A204.1 (cell line): ENCODE data around the gene OBSCN.

Experiments
- FAIRE-seq: peaks from 2 replicates; lab custom pipeline; 2012; peaks lifted over from hg19 to GRCh38; lab: Jason Lieb, UNC

The OBSCN gene

DNA sequence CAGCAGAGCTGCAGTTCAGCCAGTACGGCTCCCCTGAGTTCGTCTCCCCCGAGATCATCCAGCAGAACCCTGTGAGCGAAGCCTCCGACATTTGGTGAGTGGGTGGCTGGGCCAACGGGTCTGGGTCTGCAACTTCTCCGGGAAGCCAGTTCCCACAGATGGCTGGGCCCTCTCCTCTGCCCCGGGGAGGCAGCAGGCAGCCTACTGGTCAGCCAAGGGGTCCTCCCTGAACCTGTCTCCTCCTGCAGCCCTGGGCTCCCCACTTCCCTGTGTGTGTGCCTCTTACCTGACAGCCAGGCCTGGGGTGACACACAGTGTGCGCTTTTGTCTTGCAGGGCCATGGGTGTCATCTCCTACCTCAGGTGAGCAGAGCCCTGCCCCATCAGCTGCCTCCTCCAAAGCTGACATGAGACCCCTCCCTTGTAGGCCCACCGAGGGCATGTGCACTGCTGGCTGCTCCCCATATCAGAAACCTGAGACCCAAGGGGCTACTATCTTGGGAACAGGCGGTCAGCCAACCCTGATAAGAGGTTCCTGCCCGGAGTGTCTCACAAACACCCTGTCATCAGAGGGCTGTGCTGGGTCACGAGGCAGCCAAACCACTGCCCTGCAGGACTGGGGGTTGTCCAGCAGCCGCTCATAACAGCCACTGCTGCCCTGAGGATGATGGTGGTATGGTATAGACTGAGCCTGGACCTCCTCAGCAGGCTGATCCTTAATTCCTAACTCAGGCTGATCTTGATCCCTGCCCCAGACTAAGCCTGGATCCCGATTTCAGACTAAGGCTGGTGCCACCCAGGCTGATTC, 161.2 kb downstream of the OBSCN start:
- no peak for FAIRE-seq

DNA sequence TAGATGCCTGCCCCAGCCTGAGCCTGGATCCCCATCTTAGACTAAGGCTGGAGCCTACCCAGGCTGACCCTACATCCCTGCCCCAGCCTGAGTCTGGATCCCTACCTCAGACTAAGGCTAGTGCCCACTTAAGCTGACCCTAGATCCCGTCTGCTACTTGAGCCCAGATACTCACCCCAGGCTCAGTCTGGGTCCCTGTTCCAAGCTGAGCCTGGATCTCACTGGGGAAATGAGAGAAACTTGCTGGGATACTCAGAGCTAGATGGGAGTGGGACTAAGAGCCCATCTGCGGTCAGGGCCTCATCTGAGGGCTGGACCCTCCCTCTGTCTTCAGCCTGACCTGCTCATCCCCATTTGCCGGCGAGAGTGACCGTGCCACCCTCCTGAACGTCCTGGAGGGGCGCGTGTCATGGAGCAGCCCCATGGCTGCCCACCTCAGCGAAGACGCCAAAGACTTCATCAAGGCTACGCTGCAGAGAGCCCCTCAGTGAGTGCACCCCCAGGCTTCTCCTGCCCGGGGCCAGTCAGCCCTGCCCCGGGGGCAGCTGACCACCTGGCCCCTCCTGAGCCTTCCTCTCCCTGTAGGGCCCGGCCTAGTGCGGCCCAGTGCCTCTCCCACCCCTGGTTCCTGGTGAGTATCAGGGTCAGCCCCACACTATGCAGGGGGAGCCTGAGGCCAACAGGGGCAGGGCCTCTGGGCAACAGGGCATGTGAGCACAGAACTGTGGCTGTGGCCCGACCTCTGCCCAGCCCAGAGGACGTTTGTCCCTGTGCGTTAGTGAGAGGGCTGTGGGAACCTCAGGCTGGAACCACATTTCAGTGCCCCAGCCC, 162.0 kb downstream of the OBSCN start:
- FAIRE-seq, result no peak

DNA sequence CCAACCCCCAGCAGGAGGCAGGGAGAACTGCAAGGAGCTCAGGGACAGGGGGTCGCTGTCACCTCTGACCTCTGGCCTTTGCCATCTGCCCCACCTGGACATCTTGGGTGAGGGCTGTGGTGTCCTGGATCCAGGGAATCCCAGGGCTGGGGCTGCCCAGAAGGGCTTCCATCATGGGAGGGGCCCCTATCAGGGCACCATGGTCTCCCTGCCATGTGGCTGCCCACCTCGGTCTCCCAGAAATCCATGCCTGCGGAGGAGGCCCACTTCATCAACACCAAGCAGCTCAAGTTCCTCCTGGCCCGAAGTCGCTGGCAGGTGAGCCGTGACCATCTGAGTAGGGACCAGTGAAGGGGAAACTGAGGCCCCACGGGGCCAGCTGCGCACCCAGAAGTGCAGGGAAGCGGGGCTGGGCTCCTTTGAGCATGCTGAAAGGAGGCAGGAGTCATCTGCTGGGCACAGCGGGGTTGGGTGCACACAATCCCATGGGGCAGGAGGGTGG, 162.6 kb downstream of the OBSCN start:
- FAIRE-seq, result no peak

DNA sequence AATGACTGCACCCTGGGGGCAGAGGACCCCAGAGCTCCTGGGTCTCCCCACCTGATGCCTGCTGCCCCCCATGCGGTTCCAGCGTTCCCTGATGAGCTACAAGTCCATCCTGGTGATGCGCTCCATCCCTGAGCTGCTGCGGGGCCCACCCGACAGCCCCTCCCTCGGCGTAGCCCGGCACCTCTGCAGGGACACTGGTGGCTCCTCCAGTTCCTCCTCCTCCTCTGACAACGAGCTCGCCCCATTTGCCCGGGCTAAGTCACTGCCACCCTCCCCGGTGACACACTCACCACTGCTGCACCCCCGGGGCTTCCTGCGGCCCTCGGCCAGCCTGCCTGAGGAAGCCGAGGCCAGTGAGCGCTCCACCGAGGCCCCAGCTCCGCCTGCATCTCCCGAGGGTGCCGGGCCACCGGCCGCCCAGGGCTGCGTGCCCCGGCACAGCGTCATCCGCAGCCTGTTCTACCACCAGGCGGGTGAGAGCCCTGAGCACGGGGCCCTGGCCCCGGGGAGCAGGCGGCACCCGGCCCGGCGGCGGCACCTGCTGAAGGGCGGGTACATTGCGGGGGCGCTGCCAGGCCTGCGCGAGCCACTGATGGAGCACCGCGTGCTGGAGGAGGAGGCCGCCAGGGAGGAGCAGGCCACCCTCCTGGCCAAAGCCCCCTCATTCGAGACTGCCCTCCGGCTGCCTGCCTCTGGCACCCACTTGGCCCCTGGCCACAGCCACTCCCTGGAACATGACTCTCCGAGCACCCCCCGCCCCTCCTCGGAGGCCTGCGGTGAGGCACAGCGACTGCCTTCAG, 163.3 kb downstream of the OBSCN start:
- FAIRE-seq, result no peak

DNA sequence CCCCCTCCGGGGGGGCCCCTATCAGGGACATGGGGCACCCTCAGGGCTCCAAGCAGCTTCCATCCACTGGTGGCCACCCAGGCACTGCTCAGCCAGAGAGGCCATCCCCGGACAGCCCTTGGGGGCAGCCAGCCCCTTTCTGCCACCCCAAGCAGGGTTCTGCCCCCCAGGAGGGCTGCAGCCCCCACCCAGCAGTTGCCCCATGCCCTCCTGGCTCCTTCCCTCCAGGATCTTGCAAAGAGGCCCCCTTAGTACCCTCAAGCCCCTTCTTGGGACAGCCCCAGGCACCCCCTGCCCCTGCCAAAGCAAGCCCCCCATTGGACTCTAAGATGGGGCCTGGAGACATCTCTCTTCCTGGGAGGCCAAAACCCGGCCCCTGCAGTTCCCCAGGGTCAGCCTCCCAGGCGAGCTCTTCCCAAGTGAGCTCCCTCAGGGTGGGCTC, 163.9 kb downstream of the OBSCN start:
- FAIRE-seq, result no peak

DNA sequence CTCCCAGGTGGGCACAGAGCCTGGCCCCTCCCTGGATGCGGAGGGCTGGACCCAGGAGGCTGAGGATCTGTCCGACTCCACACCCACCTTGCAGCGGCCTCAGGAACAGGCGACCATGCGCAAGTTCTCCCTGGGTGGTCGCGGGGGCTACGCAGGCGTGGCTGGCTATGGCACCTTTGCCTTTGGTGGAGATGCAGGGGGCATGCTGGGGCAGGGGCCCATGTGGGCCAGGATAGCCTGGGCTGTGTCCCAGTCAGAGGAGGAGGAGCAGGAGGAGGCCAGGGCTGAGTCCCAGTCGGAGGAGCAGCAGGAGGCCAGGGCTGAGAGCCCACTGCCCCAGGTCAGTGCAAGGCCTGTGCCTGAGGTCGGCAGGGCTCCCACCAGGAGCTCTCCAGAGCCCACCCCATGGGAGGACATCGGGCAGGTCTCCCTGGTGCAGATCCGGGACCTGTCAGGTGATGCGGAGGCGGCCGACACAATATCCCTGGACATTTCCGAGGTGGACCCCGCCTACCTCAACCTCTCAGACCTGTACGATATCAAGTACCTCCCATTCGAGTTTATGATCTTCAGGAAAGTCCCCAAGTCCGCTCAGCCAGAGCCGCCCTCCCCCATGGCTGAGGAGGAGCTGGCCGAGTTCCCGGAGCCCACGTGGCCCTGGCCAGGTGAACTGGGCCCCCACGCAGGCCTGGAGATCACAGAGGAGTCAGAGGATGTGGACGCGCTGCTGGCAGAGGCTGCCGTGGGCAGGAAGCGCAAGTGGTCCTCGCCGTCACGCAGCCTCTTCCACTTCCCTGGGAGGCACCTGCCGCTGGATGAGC, 164.5 kb downstream of the OBSCN start:
- no peak for FAIRE-seq

DNA sequence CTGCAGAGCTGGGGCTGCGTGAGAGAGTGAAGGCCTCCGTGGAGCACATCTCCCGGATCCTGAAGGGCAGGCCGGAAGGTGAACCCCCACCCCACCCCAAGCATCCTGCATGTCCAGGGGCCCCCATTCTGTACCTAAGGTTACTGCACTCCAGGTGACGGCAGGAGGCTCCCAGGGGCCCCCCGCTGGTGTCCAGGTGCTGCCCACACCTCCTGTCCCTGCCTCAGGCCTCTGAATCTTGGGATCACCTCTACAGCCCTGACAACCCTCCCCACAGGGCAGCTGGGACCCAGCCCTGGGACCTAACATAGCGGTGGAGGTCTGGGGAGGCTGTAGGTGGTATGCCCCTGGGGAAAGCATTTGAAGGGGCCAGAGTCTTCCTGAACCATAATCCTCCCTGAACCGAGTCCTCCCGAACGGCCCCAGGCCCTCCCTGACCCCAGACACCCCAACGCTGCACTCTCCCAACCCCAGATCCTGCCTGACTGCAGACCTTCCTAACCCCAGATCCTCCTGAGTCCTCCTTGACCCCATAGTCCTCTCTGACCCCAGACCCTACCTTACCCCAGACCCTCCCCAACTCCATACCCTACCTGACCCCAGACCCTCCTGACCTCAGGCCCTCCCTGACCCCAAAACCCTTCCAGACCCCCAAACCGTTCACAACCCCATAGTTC, 165.3 kb downstream of the OBSCN start:
- no peak for FAIRE-seq

DNA sequence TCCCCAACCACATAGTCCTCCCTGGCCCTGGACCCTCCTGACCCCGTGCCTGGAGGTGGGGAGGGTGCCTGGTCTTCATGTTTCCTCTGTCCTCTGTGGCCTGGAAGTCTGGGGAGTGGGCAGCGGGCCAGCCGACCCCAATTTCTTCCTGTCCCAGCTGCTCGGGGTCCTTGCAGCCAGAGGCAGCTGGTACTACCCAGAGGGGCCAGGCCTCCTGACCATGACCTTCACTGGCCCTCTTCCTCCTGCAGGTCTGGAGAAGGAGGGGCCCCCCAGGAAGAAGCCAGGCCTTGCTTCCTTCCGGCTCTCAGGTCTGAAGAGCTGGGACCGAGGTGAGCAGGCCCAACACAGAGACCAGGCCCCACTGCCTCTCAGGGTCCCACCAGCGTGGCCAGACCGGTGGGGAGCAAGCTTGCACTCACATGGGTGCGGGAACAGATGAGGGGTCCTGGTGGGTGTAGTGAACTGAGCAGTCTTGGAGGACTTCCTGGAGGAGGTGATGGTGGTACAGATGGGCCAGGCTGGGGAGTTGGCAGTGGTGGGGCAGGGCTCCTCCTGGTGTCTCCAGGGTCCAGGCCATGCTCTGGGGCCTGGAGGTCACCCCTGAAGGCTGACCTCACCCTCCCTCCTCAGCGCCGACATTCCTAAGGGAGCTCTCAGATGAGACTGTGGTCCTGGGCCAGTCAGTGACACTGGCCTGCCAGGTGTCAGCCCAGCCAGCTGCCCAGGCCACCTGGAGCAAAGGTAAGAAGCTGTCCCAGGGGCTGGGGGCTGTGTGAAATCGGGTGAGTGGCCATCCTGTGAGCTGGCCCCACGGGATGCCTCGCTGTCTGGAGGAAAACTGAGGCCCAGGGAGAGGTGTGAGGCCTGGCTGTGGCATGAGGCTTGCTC, 166.1 kb downstream of the OBSCN start:
- no peak for FAIRE-seq

DNA sequence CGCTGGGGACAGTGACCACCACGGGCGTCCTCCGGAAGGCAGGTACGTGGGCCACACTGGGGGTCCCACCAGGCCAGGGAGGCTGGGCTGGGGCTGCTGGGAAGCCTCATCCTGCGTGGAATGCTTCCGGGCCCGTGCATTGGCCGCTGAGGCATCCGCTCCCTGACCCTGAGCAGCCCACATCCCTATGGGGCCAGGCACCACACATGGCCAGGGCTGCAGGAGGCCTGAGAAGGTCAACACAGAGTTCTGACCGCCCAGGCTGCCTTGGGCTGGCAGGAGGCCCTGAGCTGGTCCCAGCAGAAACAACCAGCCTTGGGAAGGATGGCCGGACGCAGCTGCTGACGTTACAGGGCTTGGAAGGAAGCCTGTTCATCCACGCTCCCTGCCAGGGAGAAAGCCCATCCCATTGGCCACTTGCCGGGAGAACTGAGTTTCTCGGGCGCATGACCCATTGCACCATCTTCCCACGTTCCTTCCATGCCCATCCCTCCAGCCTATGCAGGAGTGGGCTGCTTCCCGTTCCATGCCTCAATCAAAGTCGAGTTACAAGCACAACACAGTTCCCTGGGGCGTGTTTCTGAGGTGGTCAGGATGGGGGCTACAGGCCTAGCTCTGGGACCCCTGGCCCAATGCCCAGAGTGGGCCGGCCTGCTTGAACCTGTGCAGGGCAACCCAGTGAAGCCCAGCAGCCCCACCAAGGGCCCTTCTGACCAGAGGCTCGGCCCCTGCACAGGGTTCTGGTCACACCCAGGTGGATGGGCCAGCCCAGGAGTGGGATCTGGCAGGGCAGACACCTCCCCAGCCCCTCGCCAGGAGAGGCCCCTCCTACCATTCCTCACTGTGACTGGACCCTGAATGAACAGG, 167.1 kb downstream of the OBSCN start:
- FAIRE-seq, result no peak

DNA sequence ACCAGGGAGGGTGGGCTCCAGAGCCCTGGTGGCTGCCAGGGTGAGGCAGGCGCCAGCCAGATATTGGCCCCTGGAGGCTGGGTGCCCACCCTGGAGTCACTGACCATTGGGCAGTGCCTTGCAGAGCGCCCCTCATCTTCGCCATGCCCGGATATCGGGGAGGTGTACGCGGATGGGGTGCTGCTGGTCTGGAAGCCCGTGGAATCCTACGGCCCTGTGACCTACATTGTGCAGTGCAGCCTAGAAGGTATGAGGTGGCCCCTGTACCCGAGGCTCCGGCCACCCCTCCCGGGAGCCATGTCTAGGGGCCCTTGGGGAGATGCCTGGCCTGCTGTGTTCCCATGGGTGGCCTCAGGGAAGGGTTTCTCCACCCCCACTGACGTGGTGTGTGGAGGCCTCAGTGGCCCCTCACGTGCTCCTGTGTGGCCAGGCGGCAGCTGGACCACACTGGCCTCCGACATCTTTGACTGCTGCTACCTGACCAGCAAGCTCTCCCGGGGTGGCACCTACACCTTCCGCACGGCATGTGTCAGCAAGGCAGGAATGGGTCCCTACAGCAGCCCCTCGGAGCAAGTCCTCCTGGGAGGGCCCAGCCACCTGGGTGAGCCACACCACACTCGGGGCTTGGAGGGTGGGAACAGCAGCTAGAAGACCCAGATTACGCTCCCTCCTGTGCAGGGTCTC, 167.9 kb downstream of the OBSCN start:
- no peak for FAIRE-seq

DNA sequence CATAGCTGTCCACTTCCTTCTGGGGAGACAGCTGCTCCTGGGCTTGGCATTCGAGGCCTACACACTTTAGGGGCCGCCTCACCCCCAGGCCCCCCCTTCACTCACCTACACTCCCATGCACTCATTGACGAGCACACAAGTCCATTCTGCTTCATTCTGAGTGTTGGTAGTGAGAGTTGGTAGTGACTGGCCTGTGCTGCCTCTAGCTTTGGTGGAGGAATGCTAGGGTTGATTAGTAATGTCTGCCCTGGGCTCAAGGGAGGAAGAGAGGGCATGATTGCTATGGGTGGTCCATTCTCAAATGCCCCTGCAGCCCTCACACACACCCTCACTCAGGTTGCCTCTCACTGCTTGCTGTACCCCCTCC, 168.4 kb downstream of the OBSCN start:
- no peak for FAIRE-seq

DNA sequence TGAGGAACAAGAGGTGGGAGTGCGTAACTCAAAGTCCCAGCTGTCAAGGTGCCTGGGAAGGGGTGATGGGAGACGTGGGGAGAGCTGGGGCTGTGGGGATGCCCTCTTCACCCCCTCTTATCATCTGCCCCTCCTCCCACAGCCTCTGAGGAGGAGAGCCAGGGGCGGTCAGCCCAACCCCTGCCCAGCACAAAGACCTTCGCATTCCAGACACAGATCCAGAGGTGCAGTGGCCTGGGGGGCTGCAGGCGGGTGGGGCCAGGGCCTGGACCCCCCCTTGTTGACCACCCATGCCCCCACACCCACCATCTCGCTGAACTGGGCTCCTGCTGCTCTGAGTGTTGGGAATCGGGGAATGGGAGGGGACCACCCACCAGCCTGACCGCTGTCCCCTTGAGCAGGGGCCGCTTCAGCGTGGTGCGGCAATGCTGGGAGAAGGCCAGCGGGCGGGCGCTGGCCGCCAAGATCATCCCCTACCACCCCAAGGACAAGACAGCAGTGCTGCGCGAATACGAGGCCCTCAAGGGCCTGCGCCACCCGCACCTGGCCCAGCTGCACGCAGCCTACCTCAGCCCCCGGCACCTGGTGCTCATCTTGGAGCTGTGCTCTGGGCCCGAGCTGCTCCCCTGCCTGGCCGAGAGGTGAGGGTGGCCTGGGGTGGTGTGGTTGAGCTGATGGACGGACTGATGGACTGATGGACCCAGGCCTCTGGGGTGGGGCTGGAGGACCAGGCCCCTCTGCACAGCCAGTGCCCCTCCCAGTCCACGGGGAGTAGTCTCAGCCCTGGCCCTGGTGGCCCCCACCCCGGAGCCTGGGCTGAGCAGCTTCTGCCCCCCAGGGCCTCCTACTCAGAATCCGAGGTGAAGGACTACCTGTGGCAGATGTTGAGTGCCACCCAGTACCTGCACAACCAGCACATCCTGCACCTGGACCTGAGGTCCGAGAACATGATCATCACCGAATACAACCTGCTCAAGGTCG, 169.1 kb downstream of the OBSCN start:
- no peak for FAIRE-seq

DNA sequence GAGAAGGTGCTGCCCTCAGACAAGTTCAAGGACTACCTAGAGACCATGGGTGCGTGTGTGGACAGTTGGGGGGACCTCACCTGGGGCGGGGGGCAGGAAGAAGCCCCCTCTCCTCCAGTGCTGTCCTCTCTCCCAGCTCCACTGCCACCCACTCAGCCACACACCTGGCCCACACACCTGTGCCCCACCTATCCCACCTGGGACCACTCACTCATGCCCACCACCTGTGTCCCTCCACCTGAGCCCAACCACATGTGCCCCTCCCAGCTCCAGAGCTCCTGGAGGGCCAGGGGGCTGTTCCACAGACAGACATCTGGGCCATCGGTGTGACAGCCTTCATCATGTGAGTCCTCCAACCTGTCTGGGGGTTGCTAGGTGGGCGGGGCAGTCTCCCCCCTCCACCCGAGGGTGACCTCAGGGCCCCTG, 169.8 kb downstream of the OBSCN start:
- FAIRE-seq, result no peak

DNA sequence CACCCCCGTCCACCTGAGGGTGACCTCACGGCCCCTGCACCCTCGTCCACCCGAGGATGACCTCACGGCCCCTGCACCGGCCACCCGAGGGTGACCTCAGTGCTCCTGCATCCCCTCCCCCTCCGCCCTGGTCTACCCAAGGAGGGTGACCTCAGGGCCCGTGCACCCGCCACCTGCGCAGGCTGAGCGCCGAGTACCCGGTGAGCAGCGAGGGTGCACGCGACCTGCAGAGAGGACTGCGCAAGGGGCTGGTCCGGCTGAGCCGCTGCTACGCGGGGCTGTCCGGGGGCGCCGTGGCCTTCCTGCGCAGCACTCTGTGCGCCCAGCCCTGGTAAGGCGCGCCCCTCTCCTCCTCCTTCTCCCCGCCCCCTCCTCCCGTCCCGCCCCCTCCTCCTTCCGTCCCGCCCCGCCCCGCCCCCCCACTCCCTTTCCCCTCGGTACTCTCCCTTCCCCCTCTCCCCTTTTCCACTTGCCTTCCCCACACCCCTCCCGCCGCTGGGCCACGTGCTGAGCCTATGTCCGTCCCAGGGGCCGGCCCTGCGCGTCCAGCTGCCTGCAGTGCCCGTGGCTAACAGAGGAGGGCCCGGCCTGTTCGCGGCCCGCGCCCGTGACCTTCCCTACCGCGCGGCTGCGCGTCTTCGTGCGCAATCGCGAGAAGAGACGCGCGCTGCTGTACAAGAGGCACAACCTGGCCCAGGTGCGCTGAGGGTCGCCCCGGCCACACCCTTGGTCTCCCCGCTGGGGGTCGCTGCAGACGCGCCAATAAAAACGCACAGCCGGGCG, 170.4 kb downstream of the OBSCN start:
- no peak for FAIRE-seq

DNA sequence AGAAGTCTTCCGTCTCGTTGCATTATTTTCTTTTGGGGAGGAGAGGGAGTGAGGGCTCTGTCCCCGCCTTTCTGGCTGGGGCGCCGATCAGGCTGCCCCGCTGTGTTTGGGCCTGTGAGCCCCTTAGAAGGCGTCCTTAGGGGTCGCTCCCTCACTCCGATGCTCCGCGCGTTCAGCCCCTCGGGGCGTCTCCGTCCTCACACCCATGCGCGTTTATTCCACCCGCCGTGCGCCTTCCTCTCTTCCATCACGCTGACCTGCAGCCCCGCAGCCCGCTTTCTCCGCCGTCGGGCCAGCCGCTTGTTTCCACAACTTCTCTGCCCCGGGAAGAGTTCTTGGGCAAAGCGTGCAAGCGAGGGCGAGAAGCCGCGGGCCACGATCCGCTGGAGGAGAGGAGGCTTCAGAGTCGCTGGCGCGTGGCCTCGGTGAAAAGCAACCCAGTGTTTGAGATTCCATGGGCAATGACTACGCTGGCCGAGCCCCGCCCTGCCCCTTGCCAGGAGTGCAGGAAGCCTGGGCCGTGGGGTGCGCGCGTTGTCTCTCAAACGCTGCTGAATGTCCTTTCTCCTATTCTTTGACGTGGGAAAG, 171.1 kb downstream of the OBSCN start:
- FAIRE-seq, result no peak

DNA sequence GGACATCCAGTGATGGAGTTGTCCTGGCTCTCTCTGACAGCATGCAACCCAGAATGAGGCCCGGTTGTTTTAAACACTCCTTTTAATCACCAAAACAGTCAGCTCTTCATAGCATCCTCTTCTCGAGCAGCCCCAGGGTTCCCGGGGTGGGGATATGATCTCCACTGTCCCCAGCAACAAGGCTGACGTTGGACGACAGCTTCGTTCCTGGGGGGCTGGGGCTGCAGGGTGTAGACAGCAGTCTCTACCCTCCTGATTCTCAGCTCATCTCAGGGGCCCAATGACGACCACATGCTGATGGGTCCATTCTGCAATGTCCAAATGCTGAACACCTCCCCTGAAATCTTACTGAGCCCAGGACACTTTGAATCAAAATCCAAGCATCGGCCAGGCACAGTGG, 171.8 kb downstream of the OBSCN start:
- FAIRE-seq, result no peak
